Activated CD8-positive, alpha-beta memory T cell treated with anti-CD3 and anti-CD28 coated beads, Interleukin-2, amount 50 U/mL, for 24 hours (primary cell): ENCODE results near the gene CPXM1.

Experiments used
- DNase-seq: peaks from one replicate; pipeline ENCODE4 v3.0.0-alpha.2; 2020; ENCODE audit errors: extremely low read depth

Gene CPXM1

GRCh38 chr20:2748551-2749342, 51.7 kb downstream of the CPXM1 start:
- no peak for DNase-seq

GRCh38 chr20:2747676-2748235, 52.7 kb downstream of the CPXM1 start:
- DNase-seq: no peak

- DNase-seq: no peak
Observed at GRCh38 chr20:2746636-2747265, 53.7 kb downstream of the CPXM1 start.

- DNase-seq: no peak
Observed at GRCh38 chr20:2745936-2746635, 54.3 kb downstream of the CPXM1 start.

GRCh38 chr20:2745060-2745910, 55.1 kb downstream of the CPXM1 start:
- DNase-seq: no peak
